Psoas muscle (tissue), 8 donors: ENCODE data around the gene HTR2A. TPM values are rescaled to one million over a fixed set of nuclear protein-coding genes. Genes with fewer than 3 reads are reported as not detected.

Experiments
- ATAC-seq, 4 donors: fragments of 200-7000 bp; cut with Tn5 transposase; one replicate each; pipeline ENCODE4 v1.9.1; 2020; ENCODE audit warnings: moderate library complexity in 3 of 4, mild to moderate bottlenecking in 2 of 4
- DNase-seq, 2 donors: peaks; one replicate each; pipeline ENCODE4 v3.0.0-alpha.2; 2020
- H3K27ac ChIP-seq: fragments of 200-600 bp; one replicate; pipeline ENCODE4 v1.8.0; 2022
- H3K27me3 ChIP-seq, 3 donors: fragments of 200-600 bp in 1 of 3; one replicate each; pipeline versions ENCODE4 v1.6.1 to v1.8.0; 2013 to 2022; ENCODE audit warnings: low read length in 2 of 3, mild to moderate bottlenecking in 2 of 3, moderate library complexity in 1 of 3; ENCODE audit not compliant: insufficient read depth in 3 of 3
- H3K36me3 ChIP-seq, 2 donors: fragments of 200-600 bp in 1 of 2; one replicate each; pipeline versions ENCODE4 v1.6.1 to v1.8.0; 2013 to 2022; ENCODE audit warnings: low read depth in 1 of 2, mild to moderate bottlenecking in 1 of 2, moderate library complexity in 1 of 2; ENCODE audit not compliant: insufficient read depth in 1 of 2
- H3K4me1 ChIP-seq: fragments of 200-600 bp; one replicate; pipeline ENCODE4 v1.8.0; 2022
- H3K4me3 ChIP-seq: fragments of 200-600 bp; one replicate; pipeline ENCODE4 v1.8.0; 2022; ENCODE audit warnings: mild to moderate bottlenecking
- H3K9me3 ChIP-seq: fragments of 200-600 bp; one replicate; pipeline ENCODE4 v1.8.0; 2022
- WGBS, 3 donors: extraction: QIAGEN DNeasy Blood & Tissue Kit; methylation state at CpG; one replicate each; pipeline versions ENCODE4 v1.1.6 to v1.1.7; 2013; 5-methylcytosine and 5-hydroxymethylcytosine counted together
- intact Hi-C, 2 donors: fragments of 100-400 bp; cut with DNase I; formaldehyde crosslinking; loops; one replicate each; pipeline versions ENCODE4 v1.11.0 to v1.14.2; 2022
- polyA plus RNA-seq, 3 donors: library from polyadenylated mRNA; stranded (reverse); fragments of 200-250 nt; gene quantifications; one replicate each; pipeline ENCODE4 v1.2.3, GENCODE V29; 2013
- total RNA-seq, 4 donors: library from RNA; stranded (reverse); fragmentation: NEBNext Ultra II Directional in 2 of 4; extraction: Animal tissue kit (Norgen Biotek cat#: 25700) in 2 of 4; gene quantifications; one replicate each; pipeline versions ENCODE4 v1.2.1 to v1.2.4, GENCODE V29; 2021 to 2023
- TF ChIP-seq, protein P1 (sequence below): fragments of 200-600 bp; IDR thresholded peaks from one replicate; pipeline ENCODE4 v1.8.0; 2022; ENCODE audit warnings: antibody characterized with exemption
- donor health status: healthy with polysubstance abuse.
- donor health status: DM: no; HTN: no; CAD: no; lungs with moderate emphysema.
- donor health status: Bipolar disorder and iron deficiency.
- donor health status: healthy.
- donor health status: DM: yes; HTN: yes; CAD: no.
- donor health status: DM: no; HTN: no; CAD: no.
- donor health status: DM: no; HTN: no; CAD: no.
- donor health status: DM: yes; HTN: yes; CAD: no.

Gene HTR2A
- total and polyA plus RNA-seq, 7 donors, result 0.04 to 0.08 (median 0.04) TPM; not detected in 4

DNA sequence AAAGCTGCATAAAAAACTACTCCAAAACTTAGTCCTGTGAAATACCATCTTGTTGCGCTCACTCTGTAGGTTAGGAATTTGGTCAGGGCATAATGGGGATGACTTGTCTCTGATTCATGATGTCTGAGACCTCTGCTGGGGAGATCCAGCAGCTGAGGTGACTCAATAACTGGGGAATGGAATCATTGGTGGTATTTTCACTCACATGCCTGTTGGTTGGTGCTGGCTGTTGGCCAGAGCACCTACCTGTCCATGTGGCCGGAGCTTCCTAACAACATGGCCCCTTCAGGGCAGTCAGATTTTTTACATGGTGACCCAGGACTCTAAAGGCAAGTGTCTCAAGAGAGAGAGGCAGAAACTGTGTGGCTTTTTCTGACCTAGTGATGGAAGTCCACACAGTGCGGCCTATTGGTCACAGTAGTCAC lies 92.5 kb downstream of the HTR2A start:
- no peak overlapping the region for H3K27ac ChIP-seq
- no peak for ATAC-seq
- no peak overlapping the region for H3K4me3 ChIP-seq
- H3K9me3 ChIP-seq, result no peaks in the 10 kb centered on the region
- no peaks in the 10 kb centered on the region for H3K36me3 ChIP-seq
- intact Hi-C loops, result no loop called here
- 93 to 96% (median 95%) methylated on average over 3 of the region's 3 CpGs for WGBS, 3 donors
- H3K27me3 ChIP-seq, result no peaks in the 10 kb centered on the region
- H3K4me1 ChIP-seq, result no peaks in the 10 kb centered on the region
- TF ChIP-seq, protein P1, sequence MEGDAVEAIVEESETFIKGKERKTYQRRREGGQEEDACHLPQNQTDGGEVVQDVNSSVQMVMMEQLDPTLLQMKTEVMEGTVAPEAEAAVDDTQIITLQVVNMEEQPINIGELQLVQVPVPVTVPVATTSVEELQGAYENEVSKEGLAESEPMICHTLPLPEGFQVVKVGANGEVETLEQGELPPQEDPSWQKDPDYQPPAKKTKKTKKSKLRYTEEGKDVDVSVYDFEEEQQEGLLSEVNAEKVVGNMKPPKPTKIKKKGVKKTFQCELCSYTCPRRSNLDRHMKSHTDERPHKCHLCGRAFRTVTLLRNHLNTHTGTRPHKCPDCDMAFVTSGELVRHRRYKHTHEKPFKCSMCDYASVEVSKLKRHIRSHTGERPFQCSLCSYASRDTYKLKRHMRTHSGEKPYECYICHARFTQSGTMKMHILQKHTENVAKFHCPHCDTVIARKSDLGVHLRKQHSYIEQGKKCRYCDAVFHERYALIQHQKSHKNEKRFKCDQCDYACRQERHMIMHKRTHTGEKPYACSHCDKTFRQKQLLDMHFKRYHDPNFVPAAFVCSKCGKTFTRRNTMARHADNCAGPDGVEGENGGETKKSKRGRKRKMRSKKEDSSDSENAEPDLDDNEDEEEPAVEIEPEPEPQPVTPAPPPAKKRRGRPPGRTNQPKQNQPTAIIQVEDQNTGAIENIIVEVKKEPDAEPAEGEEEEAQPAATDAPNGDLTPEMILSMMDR, result no peak
- DNase-seq, result no peak

DNA sequence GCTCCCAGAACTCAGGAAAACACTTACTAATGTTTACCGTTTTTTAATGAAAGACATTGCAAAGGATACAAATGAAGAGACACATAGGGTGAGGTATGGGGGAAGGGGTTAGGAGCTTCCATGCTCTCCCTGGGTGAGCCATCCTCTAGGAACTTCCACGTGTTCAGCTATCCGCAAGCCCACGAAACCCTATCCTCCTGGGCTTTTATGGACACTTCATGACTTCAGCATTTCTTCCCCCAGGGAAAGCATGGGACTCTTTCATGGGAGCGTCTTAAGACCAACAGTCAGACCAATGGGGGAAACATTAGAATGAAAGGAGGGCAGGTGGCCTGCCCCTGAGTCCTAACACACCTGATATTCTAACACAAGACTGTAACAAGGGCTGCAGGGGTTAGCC lies 93.3 kb downstream of the HTR2A start:
- H3K27ac ChIP-seq, result no peak overlapping the region
- no peaks in the 10 kb centered on the region for H3K27me3 ChIP-seq
- no peak for ATAC-seq
- DNase-seq, result no peak
- H3K9me3 ChIP-seq, result no peaks in the 10 kb centered on the region
- intact Hi-C loops, result no loop called here
- 78 to 91% (median 84%) methylated on average over 5 of the region's 5 CpGs for WGBS, 3 donors
- H3K36me3 ChIP-seq, result no peaks in the 10 kb centered on the region
- TF ChIP-seq, protein P1, result no peak
- no peaks in the 10 kb centered on the region for H3K4me1 ChIP-seq
- H3K4me3 ChIP-seq, result no peak overlapping the region

DNA sequence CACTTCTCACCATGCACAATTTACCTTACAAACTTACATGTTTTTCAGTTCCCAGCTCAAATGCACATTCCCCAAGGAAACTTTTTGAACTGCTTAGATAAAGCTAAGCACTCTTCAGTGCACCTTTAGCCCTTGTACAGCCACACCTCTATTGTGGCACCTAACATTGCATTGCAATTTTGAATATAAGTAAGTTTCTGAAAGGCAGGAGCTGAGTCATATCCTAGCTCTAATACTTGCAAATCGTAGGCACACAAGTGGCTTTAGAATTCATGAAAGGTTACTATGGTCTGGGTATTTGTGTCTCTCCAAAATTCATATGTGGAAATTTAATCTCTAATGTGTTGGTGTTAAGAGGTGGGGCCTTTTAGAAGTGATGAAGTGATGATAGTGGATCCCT lies 95.0 kb downstream of the HTR2A start:
- no peak overlapping the region for H3K27ac ChIP-seq
- TF ChIP-seq, protein P1, result no peak
- no peaks in the 10 kb centered on the region for H3K27me3 ChIP-seq
- H3K9me3 ChIP-seq, result no peaks in the 10 kb centered on the region
- intact Hi-C loops, result no loop called here
- peaks cover 5% of the 10 kb centered on the region for H3K4me1 ChIP-seq
- ATAC-seq (no peak), DNase-seq (no peak)
- 69 to 83% (median 76%) methylated on average over 1 of the region's 1 CpG for WGBS, 3 donors
- H3K36me3 ChIP-seq, result no peaks in the 10 kb centered on the region
- no peak overlapping the region for H3K4me3 ChIP-seq

DNA sequence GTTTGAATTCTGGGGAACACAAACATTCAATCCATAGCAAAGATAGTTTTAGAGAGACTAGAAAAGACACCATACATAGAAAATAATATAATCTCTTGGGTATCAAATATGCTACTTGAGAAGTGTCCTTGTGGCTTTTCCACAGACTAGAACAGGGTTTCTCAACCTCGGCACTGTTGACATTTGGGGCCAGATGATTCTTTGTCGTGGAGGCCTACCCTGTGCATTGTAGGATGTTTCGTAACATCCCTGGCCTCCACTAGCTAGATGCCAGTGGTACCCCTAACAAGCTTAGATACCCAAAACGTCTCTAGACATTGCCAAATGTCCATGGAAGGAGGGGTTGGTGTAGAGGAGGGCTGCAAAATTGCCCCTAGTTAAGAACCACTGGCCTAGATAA lies 97.7 kb downstream of the HTR2A start:
- no peak for ATAC-seq
- H3K27ac ChIP-seq, result no peak overlapping the region
- H3K4me3 ChIP-seq, result no peak overlapping the region
- H3K4me1 ChIP-seq, result peaks cover 26% of the 10 kb centered on the region
- intact Hi-C loops, result no loop called here
- no peaks in the 10 kb centered on the region for H3K9me3 ChIP-seq
- WGBS, 3 donors, result 83 to 93% (median 87%) methylated on average over 4 of the region's 4 CpGs
- H3K36me3 ChIP-seq, result no peaks in the 10 kb centered on the region
- no peaks in the 10 kb centered on the region for H3K27me3 ChIP-seq
- TF ChIP-seq, protein P1, result no peak
- no peak for DNase-seq

DNA sequence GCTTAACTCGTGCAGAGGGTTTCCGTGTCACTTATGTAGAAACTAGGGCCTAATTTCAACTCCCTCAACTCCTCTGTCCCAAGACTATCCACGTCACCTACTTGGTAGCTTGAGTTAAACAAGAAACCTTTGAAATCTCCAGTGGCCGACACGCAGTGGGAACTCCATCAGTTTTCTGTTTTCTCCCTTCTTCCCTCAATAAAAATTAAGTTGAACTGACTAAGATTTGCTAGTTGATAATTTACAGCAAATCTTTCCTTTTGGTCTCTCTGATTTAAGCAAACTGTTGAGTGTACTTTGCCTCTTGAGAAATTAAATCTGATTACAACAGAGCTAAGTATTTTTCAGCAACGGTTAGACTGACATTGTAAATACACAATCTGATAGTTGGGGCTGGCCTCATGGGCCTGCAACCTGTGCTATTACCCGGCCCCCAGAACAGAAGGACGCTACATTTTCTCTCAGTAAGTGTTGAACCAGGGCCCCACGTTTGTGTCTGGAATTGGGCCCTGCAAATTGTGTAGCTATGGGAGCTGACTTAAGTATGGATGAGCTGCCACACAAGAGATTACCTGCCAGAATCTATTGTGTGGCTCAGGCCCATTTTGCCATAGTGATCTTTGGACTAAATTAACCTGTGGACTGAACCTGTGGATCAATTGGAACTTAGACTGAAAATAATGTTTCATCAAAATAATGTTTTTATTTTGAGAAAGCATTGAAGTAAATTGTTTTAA lies 99.2 kb downstream of the HTR2A start:
- Histone ChIP-seq H3K27me3 (no peaks in the 10 kb centered on the region), H3K4me3 (peak overlapping the region; percentile 96), H3K4me1 (peaks cover 30% of the 10 kb centered on the region), H3K9me3 (no peaks in the 10 kb centered on the region), H3K27ac (peak overlapping the region; percentile 87), H3K36me3 (peaks cover 0 to 6% of the 10 kb centered on the region in 2 donors)
- WGBS, 3 donors, result 37 to 57% (median 43%) methylated on average over 9 of the region's 9 CpGs
- no peak for DNase-seq
- intact Hi-C loops, result no loop called here
- TF ChIP-seq, protein P1, result no peak
- ATAC-seq, result no peak
